HCT116 (cell line): Measurements from ENCODE around the gene AVL9.

Source experiments
- CBX3 ChIP-seq: IDR thresholded peaks from 2 replicates; pipeline ENCODE4 v1.6.1; 2012; ENCODE audit warnings: low read depth
- EZH2 ChIP-seq: fragments of 200-600 bp; sonication (generic); IDR thresholded peaks from 2 replicates; pipeline ENCODE4 v1.6.1; 2017; ENCODE audit warnings: antibody characterized with exemption, mixed run types
- FOSL1 ChIP-seq: IDR thresholded peaks from 2 replicates; pipeline ENCODE4 v1.6.1; 2012; ENCODE audit warnings: low read depth
- YY1 ChIP-seq: IDR thresholded peaks from 2 replicates; pipeline ENCODE4 v1.6.1; 2011; ENCODE audit warnings: low read length, low read depth, moderate library complexity, mild to moderate bottlenecking; ENCODE audit not compliant: insufficient replicate concordance; ENCODE audit errors: extremely low read depth
- TF ChIP-seq, protein P1 (sequence below), 3 experiments: fragments of 200-600 bp in 1 of 3; sonication (generic) in 1 of 3; IDR thresholded peaks in 2 of 3; conservative IDR thresholded peaks in 1 of 3; 2 replicates each; pipeline ENCODE4 v1.5.1; 2012 to 2017; ENCODE audit warnings: low read depth in 2 of 3, low read length in 2 of 3, antibody characterized with exemption in 1 of 3, borderline replicate concordance in 1 of 3, control low read depth in 1 of 3, mild to moderate bottlenecking in 1 of 3, mixed read lengths in 1 of 3, mixed run types in 1 of 3, moderate library complexity in 1 of 3; ENCODE audit not compliant: insufficient read depth in 1 of 3

- TF ChIP-seq CBX3 (no peak), FOSL1 (no peak), EZH2 (no peak), YY1 (no peak)
- TF ChIP-seq, protein P1, sequence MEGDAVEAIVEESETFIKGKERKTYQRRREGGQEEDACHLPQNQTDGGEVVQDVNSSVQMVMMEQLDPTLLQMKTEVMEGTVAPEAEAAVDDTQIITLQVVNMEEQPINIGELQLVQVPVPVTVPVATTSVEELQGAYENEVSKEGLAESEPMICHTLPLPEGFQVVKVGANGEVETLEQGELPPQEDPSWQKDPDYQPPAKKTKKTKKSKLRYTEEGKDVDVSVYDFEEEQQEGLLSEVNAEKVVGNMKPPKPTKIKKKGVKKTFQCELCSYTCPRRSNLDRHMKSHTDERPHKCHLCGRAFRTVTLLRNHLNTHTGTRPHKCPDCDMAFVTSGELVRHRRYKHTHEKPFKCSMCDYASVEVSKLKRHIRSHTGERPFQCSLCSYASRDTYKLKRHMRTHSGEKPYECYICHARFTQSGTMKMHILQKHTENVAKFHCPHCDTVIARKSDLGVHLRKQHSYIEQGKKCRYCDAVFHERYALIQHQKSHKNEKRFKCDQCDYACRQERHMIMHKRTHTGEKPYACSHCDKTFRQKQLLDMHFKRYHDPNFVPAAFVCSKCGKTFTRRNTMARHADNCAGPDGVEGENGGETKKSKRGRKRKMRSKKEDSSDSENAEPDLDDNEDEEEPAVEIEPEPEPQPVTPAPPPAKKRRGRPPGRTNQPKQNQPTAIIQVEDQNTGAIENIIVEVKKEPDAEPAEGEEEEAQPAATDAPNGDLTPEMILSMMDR (IDR thresholded peaks at IDR 0.05 in 2 of 3, conservative IDR thresholded peaks at IDR 0.05 in 1 of 3; ENCODE audit: borderline replicate concordance in 1 of 3, insufficient read depth in 1 of 3, low read depth in 2 of 3, low read length in 2 of 3): no peak
Observed at GRCh38 chr7:32524631-32525030, 29.3 kb downstream of the AVL9 start.
